Gastroesophageal sphincter (tissue), 3 donors: ENCODE results near the gene PPME1.

Experiments
- EP300 ChIP-seq: sonication (generic); formaldehyde crosslinking; IDR thresholded peaks from one replicate; pipeline ENCODE4 v1.6.1; 2017; ENCODE audit warnings: antibody characterized with exemption, mild to moderate bottlenecking
- POLR2A ChIP-seq, 2 donors: fragments of 450-650 bp; IDR thresholded peaks; one replicate each; pipeline ENCODE4 v1.6.1; 2017; ENCODE audit warnings: antibody characterized with exemption in 2 of 2, mild to moderate bottlenecking in 2 of 2, moderate library complexity in 1 of 2
- POLR2AphosphoS5 ChIP-seq: sonication (generic); formaldehyde crosslinking; IDR thresholded peaks from one replicate; pipeline ENCODE4 v1.6.1; 2017; ENCODE audit warnings: antibody characterized with exemption
- TF ChIP-seq, protein P1 (sequence below), 4 experiments: fragments of 200-600 bp in 2 of 4; fragments of 450-650 bp in 2 of 4; sonication (generic) in 1 of 4; IDR thresholded peaks; one replicate each; pipeline ENCODE4 v1.5.1; 2017 to 2019; ENCODE audit warnings: antibody characterized with exemption in 4 of 4, mild to moderate bottlenecking in 2 of 4, moderate library complexity in 2 of 4

DNA sequence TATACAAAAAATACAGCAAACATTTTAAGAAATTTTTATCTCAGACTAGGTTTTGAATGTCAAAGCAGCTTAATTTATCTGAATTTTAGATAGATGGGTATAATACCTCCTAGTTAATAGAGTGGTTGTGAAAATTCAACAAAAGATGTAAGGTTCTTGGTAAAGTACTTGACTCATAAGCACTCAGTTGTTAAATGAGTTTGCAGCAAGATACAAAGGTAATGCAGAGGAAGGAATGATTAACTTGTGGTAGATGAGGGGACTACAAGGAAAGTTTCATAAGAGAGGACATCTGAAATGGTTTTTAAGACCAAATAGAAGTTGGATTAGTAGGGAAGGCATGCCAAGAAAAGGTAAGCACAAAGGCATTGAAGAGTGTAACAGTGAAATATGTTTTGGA is 37.4 kb downstream of the PPME1 start:
- TF ChIP-seq, protein P1, sequence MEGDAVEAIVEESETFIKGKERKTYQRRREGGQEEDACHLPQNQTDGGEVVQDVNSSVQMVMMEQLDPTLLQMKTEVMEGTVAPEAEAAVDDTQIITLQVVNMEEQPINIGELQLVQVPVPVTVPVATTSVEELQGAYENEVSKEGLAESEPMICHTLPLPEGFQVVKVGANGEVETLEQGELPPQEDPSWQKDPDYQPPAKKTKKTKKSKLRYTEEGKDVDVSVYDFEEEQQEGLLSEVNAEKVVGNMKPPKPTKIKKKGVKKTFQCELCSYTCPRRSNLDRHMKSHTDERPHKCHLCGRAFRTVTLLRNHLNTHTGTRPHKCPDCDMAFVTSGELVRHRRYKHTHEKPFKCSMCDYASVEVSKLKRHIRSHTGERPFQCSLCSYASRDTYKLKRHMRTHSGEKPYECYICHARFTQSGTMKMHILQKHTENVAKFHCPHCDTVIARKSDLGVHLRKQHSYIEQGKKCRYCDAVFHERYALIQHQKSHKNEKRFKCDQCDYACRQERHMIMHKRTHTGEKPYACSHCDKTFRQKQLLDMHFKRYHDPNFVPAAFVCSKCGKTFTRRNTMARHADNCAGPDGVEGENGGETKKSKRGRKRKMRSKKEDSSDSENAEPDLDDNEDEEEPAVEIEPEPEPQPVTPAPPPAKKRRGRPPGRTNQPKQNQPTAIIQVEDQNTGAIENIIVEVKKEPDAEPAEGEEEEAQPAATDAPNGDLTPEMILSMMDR (IDR thresholded peaks at IDR 0.05) = no peak
- TF ChIP-seq EP300 = no peak
- no peak for TF ChIP-seq POLR2AphosphoS5
- TF ChIP-seq POLR2A (IDR thresholded peaks at IDR 0.05) = no peak
